ENCODE results near the gene DOCK3. TPM values are rescaled to one million over a fixed set of nuclear protein-coding genes. Genes with fewer than 3 reads are reported as not detected.

DOCK3 gene
- total RNA-seq, 1 experiment from 2014 or later: 0.47 TPM

- Histone ChIP-seq H3K27ac (ENCODE audit: low read depth, low read length, poor library complexity, severe bottlenecking) (no peak overlapping the region), H3K27me3 (replicated peaks; ENCODE audit: insufficient read depth, low read depth, low read length, poor library complexity) (no peaks in the 10 kb centered on the region), H3K9me3 (ENCODE audit: low read depth, low read length, poor library complexity, severe bottlenecking) (no peaks in the 10 kb centered on the region), H3K36me3 (ENCODE audit: insufficient read depth, low read length, poor library complexity, severe bottlenecking) (no peaks in the 10 kb centered on the region), H3K4me3 (ENCODE audit: low read depth, low read length, poor library complexity, severe bottlenecking) (no peak overlapping the region), H3K4me1 (ENCODE audit: insufficient read depth, low read length, poor library complexity, severe bottlenecking) (no peaks in the 10 kb centered on the region)
- intact Hi-C loops (cut with micrococcal nuclease; ENCODE audit: unreplicated experiment): no loop called here
- TF ChIP-seq CTCF (conservative IDR thresholded peaks at IDR 0.05; ENCODE audit: low read depth, low read length) (no peak), EZH2 (IDR thresholded peaks at IDR 0.05; ENCODE audit: borderline replicate concordance, low read depth, low read length, poor library complexity, severe bottlenecking) (no peak)
- no TSS peak for BruUV-seq (replicated peaks)
- POLR2A ChIA-PET (ENCODE audit: low non-redundant PET): no interaction called here
- CTCF ChIA-PET: no interaction called here
- no peak for DNase-seq (ENCODE audit: low spot score)
Observed at GRCh38 chr3:51353131-51353530, 678.4 kb downstream of the DOCK3 start.

- no peak for DNase-seq (ENCODE audit: low spot score)
- no peaks in the 10 kb centered on the region for H3K27me3 ChIP-seq (replicated peaks; ENCODE audit: insufficient read depth, low read depth, low read length, poor library complexity)
- ChIA-PET CTCF (no interaction called here), POLR2A (ENCODE audit: low non-redundant PET) (no interaction called here)
- no TSS peak for BruUV-seq (replicated peaks)
- no peaks in the 10 kb centered on the region for H3K36me3 ChIP-seq (ENCODE audit: insufficient read depth, low read length, poor library complexity, severe bottlenecking)
- H3K4me1 ChIP-seq (ENCODE audit: insufficient read depth, low read length, poor library complexity, severe bottlenecking): no peaks in the 10 kb centered on the region
- intact Hi-C loops (cut with micrococcal nuclease; ENCODE audit: unreplicated experiment): no loop called here
- H3K4me3 ChIP-seq (ENCODE audit: low read depth, low read length, poor library complexity, severe bottlenecking): no peak overlapping the region
- H3K9me3 ChIP-seq (ENCODE audit: low read depth, low read length, poor library complexity, severe bottlenecking): no peaks in the 10 kb centered on the region
- TF ChIP-seq EZH2 (IDR thresholded peaks at IDR 0.05; ENCODE audit: borderline replicate concordance, low read depth, low read length, poor library complexity, severe bottlenecking) (no peak), CTCF (conservative IDR thresholded peaks at IDR 0.05; ENCODE audit: low read depth, low read length) (no peak)
- no peak overlapping the region for H3K27ac ChIP-seq (ENCODE audit: low read depth, low read length, poor library complexity, severe bottlenecking)
Observed at GRCh38 chr3:51353691-51354090, 679.0 kb downstream of the DOCK3 start.

GRCh38 chr3:51354172-51354571, 679.4 kb downstream of the DOCK3 start:
- intact Hi-C loops (cut with micrococcal nuclease; ENCODE audit: unreplicated experiment): no loop called here
- CTCF ChIA-PET: no interaction called here
- H3K9me3 ChIP-seq (ENCODE audit: low read depth, low read length, poor library complexity, severe bottlenecking): no peaks in the 10 kb centered on the region
- no TSS peak for BruUV-seq (replicated peaks)
- no peaks in the 10 kb centered on the region for H3K27me3 ChIP-seq (replicated peaks; ENCODE audit: insufficient read depth, low read depth, low read length, poor library complexity)
- no peak overlapping the region for H3K4me3 ChIP-seq (ENCODE audit: low read depth, low read length, poor library complexity, severe bottlenecking)
- no peaks in the 10 kb centered on the region for H3K4me1 ChIP-seq (ENCODE audit: insufficient read depth, low read length, poor library complexity, severe bottlenecking)
- no peaks in the 10 kb centered on the region for H3K36me3 ChIP-seq (ENCODE audit: insufficient read depth, low read length, poor library complexity, severe bottlenecking)
- H3K27ac ChIP-seq (ENCODE audit: low read depth, low read length, poor library complexity, severe bottlenecking): no peak overlapping the region
- POLR2A ChIA-PET (ENCODE audit: low non-redundant PET): no interaction called here
- no peak for DNase-seq (ENCODE audit: low spot score)
- TF ChIP-seq CTCF (conservative IDR thresholded peaks at IDR 0.05; ENCODE audit: low read depth, low read length) (no peak), EZH2 (IDR thresholded peaks at IDR 0.05; ENCODE audit: borderline replicate concordance, low read depth, low read length, poor library complexity, severe bottlenecking) (no peak)
